ENCODE measurements around the gene OTOF.

DNA sequence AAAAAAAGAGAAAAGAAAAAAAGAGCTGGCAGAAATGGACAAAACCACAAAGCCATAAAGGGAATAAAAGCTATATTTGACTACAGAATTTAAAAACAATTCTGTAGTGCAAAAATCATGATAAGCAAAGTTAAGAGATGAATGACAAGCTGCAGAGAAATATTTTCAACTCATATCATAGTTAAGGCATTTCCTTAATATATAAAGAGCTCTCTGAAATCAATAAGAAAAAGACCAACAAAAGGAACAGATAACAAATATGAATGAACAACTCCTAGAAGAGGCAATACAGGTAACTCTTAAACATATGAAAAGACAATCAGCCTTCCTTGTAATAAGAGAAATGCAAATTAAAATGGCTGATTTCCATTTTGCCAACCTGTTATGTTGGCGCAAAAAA lies 26.2 kb downstream of the OTOF start:
- no peak for TF ChIP-seq EZH2 (optimal IDR thresholded peaks at IDR 0.05; ENCODE audit: low read depth, low read length)
- TF ChIP-seq, protein P1, sequence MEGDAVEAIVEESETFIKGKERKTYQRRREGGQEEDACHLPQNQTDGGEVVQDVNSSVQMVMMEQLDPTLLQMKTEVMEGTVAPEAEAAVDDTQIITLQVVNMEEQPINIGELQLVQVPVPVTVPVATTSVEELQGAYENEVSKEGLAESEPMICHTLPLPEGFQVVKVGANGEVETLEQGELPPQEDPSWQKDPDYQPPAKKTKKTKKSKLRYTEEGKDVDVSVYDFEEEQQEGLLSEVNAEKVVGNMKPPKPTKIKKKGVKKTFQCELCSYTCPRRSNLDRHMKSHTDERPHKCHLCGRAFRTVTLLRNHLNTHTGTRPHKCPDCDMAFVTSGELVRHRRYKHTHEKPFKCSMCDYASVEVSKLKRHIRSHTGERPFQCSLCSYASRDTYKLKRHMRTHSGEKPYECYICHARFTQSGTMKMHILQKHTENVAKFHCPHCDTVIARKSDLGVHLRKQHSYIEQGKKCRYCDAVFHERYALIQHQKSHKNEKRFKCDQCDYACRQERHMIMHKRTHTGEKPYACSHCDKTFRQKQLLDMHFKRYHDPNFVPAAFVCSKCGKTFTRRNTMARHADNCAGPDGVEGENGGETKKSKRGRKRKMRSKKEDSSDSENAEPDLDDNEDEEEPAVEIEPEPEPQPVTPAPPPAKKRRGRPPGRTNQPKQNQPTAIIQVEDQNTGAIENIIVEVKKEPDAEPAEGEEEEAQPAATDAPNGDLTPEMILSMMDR (IDR thresholded peaks at IDR 0.05; ENCODE audit: low read length), result no peak

All from MM.1S (cell line).